ENCODE data around the gene ARHGEF10L.
A peak's percentile ranks its signal among the peaks of the same experiment; 100 is the strongest.

ARHGEF10L gene

DNA sequence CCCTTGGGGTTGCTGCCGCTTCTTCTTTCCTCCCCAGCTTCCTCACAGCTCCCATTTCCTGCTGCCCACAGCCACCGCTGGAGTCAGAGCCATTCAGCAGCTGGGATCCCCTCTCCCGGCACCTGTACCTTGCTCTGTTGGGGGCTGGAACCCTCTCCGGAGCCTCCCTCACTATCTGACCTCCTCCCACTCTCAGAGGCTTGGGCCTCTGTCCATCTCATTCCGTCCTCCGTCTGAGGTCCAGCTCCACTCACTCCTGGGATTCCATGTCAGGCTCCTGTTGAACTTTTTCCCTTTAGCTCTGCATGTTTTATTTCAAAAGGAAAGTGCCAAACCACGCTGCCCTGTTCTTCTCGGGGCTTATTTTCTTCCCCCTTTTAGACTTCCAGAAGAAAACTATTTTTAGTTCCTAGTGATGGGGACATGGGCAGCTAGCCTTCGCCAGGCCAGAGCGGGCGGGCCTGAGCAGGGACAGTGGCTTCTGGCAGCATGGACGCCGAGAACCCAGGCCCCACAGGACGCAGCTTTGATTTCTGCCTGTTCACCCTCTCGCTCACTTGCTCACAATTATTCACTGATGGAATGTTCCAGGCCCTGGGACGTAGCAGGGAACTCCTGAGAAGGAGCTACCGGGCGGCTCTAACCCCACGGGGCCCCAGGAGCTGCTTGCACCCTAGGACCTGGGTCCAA, 79.2 kb downstream of the ARHGEF10L start:
- DNase-seq (ENCODE audit: low read depth in 1 of 2, low spot score in 1 of 2) = no peak
- H3K27ac ChIP-seq (replicated peaks) = no peak overlapping the region
- TF ChIP-seq SPI1 (IDR thresholded peaks at IDR 0.05; ENCODE audit: borderline replicate concordance, low read depth) (no peak), POLR2AphosphoS5 (IDR thresholded peaks at IDR 0.05; ENCODE audit: low read depth) (no peak), GABPA (IDR thresholded peaks at IDR 0.05; ENCODE audit: low read depth) (no peak)
- TF ChIP-seq, protein P1, sequence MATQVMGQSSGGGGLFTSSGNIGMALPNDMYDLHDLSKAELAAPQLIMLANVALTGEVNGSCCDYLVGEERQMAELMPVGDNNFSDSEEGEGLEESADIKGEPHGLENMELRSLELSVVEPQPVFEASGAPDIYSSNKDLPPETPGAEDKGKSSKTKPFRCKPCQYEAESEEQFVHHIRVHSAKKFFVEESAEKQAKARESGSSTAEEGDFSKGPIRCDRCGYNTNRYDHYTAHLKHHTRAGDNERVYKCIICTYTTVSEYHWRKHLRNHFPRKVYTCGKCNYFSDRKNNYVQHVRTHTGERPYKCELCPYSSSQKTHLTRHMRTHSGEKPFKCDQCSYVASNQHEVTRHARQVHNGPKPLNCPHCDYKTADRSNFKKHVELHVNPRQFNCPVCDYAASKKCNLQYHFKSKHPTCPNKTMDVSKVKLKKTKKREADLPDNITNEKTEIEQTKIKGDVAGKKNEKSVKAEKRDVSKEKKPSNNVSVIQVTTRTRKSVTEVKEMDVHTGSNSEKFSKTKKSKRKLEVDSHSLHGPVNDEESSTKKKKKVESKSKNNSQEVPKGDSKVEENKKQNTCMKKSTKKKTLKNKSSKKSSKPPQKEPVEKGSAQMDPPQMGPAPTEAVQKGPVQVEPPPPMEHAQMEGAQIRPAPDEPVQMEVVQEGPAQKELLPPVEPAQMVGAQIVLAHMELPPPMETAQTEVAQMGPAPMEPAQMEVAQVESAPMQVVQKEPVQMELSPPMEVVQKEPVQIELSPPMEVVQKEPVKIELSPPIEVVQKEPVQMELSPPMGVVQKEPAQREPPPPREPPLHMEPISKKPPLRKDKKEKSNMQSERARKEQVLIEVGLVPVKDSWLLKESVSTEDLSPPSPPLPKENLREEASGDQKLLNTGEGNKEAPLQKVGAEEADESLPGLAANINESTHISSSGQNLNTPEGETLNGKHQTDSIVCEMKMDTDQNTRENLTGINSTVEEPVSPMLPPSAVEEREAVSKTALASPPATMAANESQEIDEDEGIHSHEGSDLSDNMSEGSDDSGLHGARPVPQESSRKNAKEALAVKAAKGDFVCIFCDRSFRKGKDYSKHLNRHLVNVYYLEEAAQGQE (IDR thresholded peaks at IDR 0.05; ENCODE audit: insufficient replicate concordance, low read depth) = no peak
- TF ChIP-seq, protein P2, sequence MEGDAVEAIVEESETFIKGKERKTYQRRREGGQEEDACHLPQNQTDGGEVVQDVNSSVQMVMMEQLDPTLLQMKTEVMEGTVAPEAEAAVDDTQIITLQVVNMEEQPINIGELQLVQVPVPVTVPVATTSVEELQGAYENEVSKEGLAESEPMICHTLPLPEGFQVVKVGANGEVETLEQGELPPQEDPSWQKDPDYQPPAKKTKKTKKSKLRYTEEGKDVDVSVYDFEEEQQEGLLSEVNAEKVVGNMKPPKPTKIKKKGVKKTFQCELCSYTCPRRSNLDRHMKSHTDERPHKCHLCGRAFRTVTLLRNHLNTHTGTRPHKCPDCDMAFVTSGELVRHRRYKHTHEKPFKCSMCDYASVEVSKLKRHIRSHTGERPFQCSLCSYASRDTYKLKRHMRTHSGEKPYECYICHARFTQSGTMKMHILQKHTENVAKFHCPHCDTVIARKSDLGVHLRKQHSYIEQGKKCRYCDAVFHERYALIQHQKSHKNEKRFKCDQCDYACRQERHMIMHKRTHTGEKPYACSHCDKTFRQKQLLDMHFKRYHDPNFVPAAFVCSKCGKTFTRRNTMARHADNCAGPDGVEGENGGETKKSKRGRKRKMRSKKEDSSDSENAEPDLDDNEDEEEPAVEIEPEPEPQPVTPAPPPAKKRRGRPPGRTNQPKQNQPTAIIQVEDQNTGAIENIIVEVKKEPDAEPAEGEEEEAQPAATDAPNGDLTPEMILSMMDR (IDR thresholded peaks at IDR 0.05; ENCODE audit: insufficient read depth, low read length) = no peak
- H3K27me3 ChIP-seq (ENCODE audit: insufficient read depth, poor library complexity, severe bottlenecking) = no peaks in the 10 kb centered on the region
- H3K4me3 ChIP-seq (replicated peaks; ENCODE audit: insufficient read depth, low read length) = peak overlapping the region; percentile 36

DNA sequence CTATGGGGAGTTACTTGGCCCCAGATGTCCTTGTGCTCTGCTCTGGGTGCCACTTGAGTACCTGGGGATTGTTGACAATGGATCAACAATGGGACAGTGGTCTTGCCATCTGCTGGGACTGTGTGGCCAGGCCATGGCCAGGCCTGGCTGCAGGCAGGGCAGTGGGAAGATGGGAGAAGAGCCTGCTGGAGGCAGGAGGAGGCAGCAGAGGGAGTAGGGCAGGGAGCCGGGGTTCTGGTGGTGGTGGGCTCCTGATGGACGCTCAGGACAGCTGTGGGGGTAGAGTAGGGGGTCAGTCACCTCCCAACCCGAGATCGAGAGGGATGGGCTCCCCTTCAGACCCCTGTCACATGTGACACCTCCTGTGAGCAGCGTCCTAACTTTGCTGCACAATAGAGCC, 81.0 kb downstream of the ARHGEF10L start:
- Histone ChIP-seq H3K4me3 (replicated peaks; ENCODE audit: insufficient read depth, low read length) (no peak overlapping the region), H3K27me3 (ENCODE audit: insufficient read depth, poor library complexity, severe bottlenecking) (no peaks in the 10 kb centered on the region), H3K27ac (replicated peaks) (no peak overlapping the region)
- TF ChIP-seq, protein P2 (IDR thresholded peaks at IDR 0.05; ENCODE audit: insufficient read depth, low read length) = no peak
- TF ChIP-seq GABPA (IDR thresholded peaks at IDR 0.05; ENCODE audit: low read depth) (no peak), POLR2AphosphoS5 (IDR thresholded peaks at IDR 0.05; ENCODE audit: low read depth) (no peak), SPI1 (IDR thresholded peaks at IDR 0.05; ENCODE audit: borderline replicate concordance, low read depth) (no peak)
- TF ChIP-seq, protein P1 (IDR thresholded peaks at IDR 0.05; ENCODE audit: insufficient replicate concordance, low read depth) = no peak
- DNase-seq (ENCODE audit: low read depth in 1 of 2, low spot score in 1 of 2) = no peak

DNA sequence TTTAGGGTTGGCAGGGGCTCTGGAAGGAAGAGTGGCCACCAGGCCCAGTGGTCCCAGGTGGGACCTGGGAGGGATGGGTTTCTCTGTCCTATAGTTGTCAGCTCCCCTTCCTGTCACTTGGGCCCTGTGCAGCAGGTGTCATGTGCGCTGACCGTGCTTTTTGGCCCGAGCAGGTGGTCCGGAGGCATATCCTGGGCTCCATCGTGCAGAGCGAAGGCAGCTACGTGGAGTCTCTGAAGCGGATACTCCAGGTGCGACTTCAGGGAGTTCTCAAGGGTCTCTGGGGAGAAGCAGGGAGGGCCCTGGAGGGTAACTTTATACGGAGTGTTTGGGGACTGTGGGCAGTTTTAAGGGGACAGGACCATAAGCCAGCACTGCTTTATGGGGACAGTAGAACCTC, 82.2 kb downstream of the ARHGEF10L start:
- no peak for DNase-seq (ENCODE audit: low read depth in 1 of 2, low spot score in 1 of 2)
- Histone ChIP-seq H3K27ac (replicated peaks) (no peak overlapping the region), H3K4me3 (replicated peaks; ENCODE audit: insufficient read depth, low read length) (no peak overlapping the region)

More for the DNA sequence above, 82.2 kb downstream of the ARHGEF10L start:
- TF ChIP-seq POLR2AphosphoS5 (IDR thresholded peaks at IDR 0.05; ENCODE audit: low read depth) = no peak
- TF ChIP-seq, protein P1 (IDR thresholded peaks at IDR 0.05; ENCODE audit: insufficient replicate concordance, low read depth) = no peak
- no peak for TF ChIP-seq GABPA (IDR thresholded peaks at IDR 0.05; ENCODE audit: low read depth)
- TF ChIP-seq, protein P2 (IDR thresholded peaks at IDR 0.05; ENCODE audit: insufficient read depth, low read length) = no peak
- no peak for TF ChIP-seq SPI1 (IDR thresholded peaks at IDR 0.05; ENCODE audit: borderline replicate concordance, low read depth)
- H3K27me3 ChIP-seq (ENCODE audit: insufficient read depth, poor library complexity, severe bottlenecking) = no peaks in the 10 kb centered on the region
